Activated CD8-positive, alpha-beta T cell treated with anti-CD3 and anti-CD28 coated beads for 36 hours (primary cell): ENCODE data around the gene RAC2. TPM values are rescaled to one million over a fixed set of nuclear protein-coding genes. Genes with fewer than 3 reads are reported as not detected.
A peak's percentile ranks its signal among the peaks of the same experiment; 100 is the strongest.

ENCODE experiments used
- ATAC-seq: fragments of 200-7000 bp; cut with Tn5 transposase; one replicate; pipeline ENCODE4 v1.10.0; 2021; ENCODE audit warnings: mild to moderate bottlenecking, moderate library complexity
- CTCF ChIA-PET: fragments of 350-600 bp; sonication (Branson Sonifier 250); formaldehyde crosslinking; loops from one replicate; lab custom pipeline; 2021; ENCODE audit warnings: antibody characterized with exemption; lab: Charles Lee
- POLR2A ChIA-PET: fragments of 350-600 bp; sonication (Branson Sonifier 250); formaldehyde crosslinking; loops from one replicate; lab custom pipeline; 2021; ENCODE audit warnings: antibody characterized with exemption; lab: Charles Lee
- DNase-seq: peaks from one replicate; pipeline ENCODE4 v3.0.0-alpha.2; 2020
- H3K27ac Mint-ChIP-seq: one replicate; pipeline ENCODE4 v1.8.0; 2021; ENCODE audit warnings: mild to moderate bottlenecking, mixed read lengths
- H3K27me3 Mint-ChIP-seq: one replicate; pipeline ENCODE4 v1.8.0; 2021; ENCODE audit warnings: mixed read lengths
- H3K36me3 Mint-ChIP-seq: one replicate; pipeline ENCODE4 v1.8.0; 2021; ENCODE audit warnings: low read depth, mixed read lengths
- H3K4me1 Mint-ChIP-seq: one replicate; pipeline ENCODE4 v1.8.0; 2021; ENCODE audit warnings: low read depth, mixed read lengths
- H3K4me3 Mint-ChIP-seq: one replicate; pipeline ENCODE4 v1.8.0; 2021; ENCODE audit warnings: mild to moderate bottlenecking, moderate library complexity, mixed read lengths
- H3K9me3 Mint-ChIP-seq: one replicate; pipeline ENCODE4 v1.8.0; 2021; ENCODE audit warnings: mixed read lengths
- intact Hi-C: fragments of 100-400 bp; cut with micrococcal nuclease; formaldehyde crosslinking; loops from one replicate; pipeline ENCODE4 v1.10.0; 2022
- total RNA-seq, 2 experiments: library from RNA; stranded (reverse); gene quantifications; one replicate each; pipeline ENCODE4 v1.2.3, GENCODE V29; 2021
- TF ChIP-seq, protein P1 (sequence below): fragments of 200-600 bp; IDR thresholded peaks from one replicate; pipeline ENCODE4 v1.8.0; 2022; ENCODE audit warnings: antibody characterized with exemption, mild to moderate bottlenecking

The RAC2 gene
- total RNA-seq, 2 experiments from 2014 or later, result 699 to 717 TPM

DNA sequence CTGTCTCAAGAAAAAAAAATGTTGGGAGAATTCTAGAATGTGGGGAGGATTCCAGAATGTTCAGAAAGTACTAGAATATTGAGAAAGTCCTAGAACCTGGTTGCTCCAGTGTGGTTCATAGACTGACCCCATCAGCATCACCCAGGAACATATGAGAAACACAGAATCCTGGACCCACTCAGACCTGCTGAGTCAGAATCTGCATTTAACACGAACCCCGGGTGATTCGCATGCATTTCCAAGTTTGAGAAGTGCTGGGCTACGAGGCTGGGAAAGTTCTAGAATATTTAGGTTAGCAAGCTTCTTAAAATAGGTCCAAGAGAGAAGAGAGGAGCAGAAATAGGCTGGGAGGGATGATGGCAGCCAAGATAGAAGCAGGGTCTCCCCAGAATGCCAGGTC lies 62.4 kb downstream of the RAC2 start:
- Mint-ChIP-seq H3K4me3 (no peak overlapping the region), H3K4me1 (peaks cover 38% of the 10 kb centered on the region), H3K36me3 (no peaks in the 10 kb centered on the region), H3K27me3 (no peaks in the 10 kb centered on the region), H3K9me3 (no peaks in the 10 kb centered on the region), H3K27ac (no peak overlapping the region)
- DNase-seq (peak; percentile 1), ATAC-seq (no peak)
- TF ChIP-seq, protein P1, sequence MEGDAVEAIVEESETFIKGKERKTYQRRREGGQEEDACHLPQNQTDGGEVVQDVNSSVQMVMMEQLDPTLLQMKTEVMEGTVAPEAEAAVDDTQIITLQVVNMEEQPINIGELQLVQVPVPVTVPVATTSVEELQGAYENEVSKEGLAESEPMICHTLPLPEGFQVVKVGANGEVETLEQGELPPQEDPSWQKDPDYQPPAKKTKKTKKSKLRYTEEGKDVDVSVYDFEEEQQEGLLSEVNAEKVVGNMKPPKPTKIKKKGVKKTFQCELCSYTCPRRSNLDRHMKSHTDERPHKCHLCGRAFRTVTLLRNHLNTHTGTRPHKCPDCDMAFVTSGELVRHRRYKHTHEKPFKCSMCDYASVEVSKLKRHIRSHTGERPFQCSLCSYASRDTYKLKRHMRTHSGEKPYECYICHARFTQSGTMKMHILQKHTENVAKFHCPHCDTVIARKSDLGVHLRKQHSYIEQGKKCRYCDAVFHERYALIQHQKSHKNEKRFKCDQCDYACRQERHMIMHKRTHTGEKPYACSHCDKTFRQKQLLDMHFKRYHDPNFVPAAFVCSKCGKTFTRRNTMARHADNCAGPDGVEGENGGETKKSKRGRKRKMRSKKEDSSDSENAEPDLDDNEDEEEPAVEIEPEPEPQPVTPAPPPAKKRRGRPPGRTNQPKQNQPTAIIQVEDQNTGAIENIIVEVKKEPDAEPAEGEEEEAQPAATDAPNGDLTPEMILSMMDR, result no peak
- ChIA-PET CTCF (no interaction called here), POLR2A (interaction anchor here (1.4 kb wide), 1 partner anchor 59 kb away, joined by 4 read pairs; no protein-coding TSS in a partner anchor)
- intact Hi-C loops, result no loop called here

DNA sequence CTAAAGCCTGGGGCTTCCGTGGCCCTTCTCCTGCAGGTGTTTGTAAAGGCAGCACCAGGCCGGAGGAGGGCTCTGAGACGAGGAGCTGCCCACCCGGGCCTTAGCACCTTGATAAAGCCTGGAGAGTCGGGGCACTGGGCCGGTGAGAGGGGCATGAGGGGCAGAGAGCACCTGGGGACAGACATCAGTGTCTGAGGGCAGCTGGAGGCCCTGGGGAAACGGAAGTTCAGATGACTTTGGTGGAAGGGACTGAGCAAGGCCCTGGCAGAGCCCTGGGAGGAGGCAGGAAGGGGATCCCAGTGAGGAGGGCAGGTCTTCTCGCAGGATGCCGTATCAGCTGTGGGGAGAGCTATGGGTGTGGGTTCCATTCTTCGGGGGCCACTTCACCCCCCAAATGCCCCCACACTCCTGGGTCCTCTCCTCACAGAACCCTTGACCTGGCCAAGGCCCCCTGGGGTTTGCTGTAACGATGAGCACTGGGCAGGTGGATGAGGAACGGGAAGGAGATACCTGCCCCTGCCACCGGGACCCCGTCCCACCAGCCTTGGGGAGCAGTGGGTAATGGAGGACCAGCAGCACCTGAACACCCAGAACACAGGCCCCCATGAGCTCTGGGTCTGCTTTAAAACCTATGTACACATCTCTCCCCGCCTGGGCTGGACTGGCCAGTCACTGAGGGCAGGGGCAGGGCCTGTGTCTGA lies 63.4 kb downstream of the RAC2 start:
- Mint-ChIP-seq H3K36me3 (no peaks in the 10 kb centered on the region), H3K9me3 (no peaks in the 10 kb centered on the region), H3K4me1 (peaks cover 37% of the 10 kb centered on the region), H3K4me3 (no peak overlapping the region), H3K27me3 (no peaks in the 10 kb centered on the region), H3K27ac (peak overlapping the region; percentile 50)
- intact Hi-C loops, result no loop called here
- DNase-seq (peak; percentile 3), ATAC-seq (no peak)
- ChIA-PET POLR2A (interaction anchor here (1.0 to 1.2 kb wide), 2 partner anchors 17 to 32 kb away, joined by 3 read pairs; no protein-coding TSS in a partner anchor), CTCF (no interaction called here)
- TF ChIP-seq, protein P1, result no peak

DNA sequence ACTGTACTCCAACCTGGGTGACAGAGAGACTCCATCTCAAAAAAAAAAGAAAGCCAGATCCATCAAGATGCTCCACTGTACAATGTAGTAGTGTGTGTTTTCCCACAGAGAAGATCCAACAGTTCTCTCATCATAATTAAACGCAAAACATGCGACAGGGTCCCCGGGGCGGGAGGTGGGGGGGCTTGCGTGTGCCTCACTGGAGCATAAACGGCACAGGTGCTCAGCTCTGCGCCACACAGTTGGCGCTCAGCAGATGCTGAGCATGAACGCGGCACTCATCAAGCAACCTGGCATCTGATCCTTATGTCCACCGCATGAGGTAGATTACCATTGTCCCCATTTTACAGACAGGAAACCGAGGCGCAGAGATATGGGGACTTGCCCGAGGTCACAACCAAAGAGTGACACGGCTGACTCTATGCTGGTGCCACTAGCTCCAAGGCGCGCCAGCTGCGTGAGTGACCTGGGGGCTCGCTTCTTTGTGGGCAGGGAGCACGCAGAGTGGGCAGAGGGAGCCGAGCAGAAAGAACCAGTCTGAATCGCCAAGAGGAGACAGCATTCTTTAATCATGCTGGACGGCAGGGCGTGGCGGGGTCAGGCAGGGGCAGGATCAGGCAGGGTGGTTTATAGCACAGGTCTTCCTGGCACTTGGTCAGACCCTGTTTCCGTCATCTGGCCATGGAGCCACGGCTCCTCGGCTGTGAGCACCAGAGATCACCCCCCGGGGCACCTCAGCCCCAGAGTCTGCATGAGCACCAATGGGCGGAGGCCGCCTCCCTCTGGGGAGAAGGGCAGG lies 64.2 kb downstream of the RAC2 start:
- Mint-ChIP-seq H3K4me1 (peaks cover 32% of the 10 kb centered on the region), H3K4me3 (no peak overlapping the region), H3K27me3 (no peaks in the 10 kb centered on the region), H3K9me3 (no peaks in the 10 kb centered on the region), H3K36me3 (no peaks in the 10 kb centered on the region), H3K27ac (no peak overlapping the region)
- TF ChIP-seq, protein P1, result no peak
- ATAC-seq (no peak), DNase-seq (no peak)
- POLR2A ChIA-PET, result interaction anchor here (1.0 kb wide), 1 partner anchor 31 kb away, joined by 3 read pairs; no protein-coding TSS in a partner anchor
- CTCF ChIA-PET, result no interaction called here
- intact Hi-C loops, result no loop called here

DNA sequence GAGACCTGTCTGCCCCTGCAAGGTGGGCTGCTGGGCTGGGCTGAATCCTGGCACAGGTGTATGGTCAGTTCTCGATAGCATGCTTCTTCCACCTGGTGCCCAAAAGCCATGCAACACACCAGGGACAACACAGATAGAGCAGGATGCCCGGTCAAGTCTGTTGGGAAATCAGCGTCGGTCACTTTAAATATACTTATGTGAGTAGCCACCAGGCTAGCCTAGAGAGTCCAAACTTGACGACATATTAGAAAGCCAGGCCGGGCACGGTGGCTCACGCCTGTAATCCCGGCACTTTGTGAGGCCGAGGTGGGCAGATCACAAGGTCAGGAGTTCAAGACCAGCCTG lies 65.0 kb downstream of the RAC2 start:
- DNase-seq (no peak), ATAC-seq (no peak)
- ChIA-PET CTCF (interaction anchor here (0.8 to 1.8 kb wide), 2 partner anchors 13 to 29 kb away, joined by 3 to 10 read pairs; partner anchors contain the start of gene IL2RB), POLR2A (interaction anchor here (1.3 kb wide), 1 partner anchor 13 kb away, joined by 3 read pairs; no protein-coding TSS in a partner anchor)
- intact Hi-C loops, result no loop called here
- Mint-ChIP-seq H3K9me3 (no peaks in the 10 kb centered on the region), H3K36me3 (no peaks in the 10 kb centered on the region), H3K27ac (no peak overlapping the region), H3K4me1 (peaks cover 28% of the 10 kb centered on the region), H3K27me3 (no peaks in the 10 kb centered on the region), H3K4me3 (no peak overlapping the region)
- TF ChIP-seq, protein P1, result no peak
